Erythroblast (primary cell): Measurements from ENCODE around the gene PLCB3.

Experiments
- GATA1 ChIP-seq: IDR thresholded peaks from 2 replicates; pipeline ENCODE4 v1.6.1; 2011; ENCODE audit warnings: low read depth, mild to moderate bottlenecking, control low read depth, low read length, moderate library complexity
- POLR2A ChIP-seq: IDR thresholded peaks from 2 replicates; pipeline ENCODE4 v1.6.1; 2011; ENCODE audit warnings: mild to moderate bottlenecking, low read length

DNA sequence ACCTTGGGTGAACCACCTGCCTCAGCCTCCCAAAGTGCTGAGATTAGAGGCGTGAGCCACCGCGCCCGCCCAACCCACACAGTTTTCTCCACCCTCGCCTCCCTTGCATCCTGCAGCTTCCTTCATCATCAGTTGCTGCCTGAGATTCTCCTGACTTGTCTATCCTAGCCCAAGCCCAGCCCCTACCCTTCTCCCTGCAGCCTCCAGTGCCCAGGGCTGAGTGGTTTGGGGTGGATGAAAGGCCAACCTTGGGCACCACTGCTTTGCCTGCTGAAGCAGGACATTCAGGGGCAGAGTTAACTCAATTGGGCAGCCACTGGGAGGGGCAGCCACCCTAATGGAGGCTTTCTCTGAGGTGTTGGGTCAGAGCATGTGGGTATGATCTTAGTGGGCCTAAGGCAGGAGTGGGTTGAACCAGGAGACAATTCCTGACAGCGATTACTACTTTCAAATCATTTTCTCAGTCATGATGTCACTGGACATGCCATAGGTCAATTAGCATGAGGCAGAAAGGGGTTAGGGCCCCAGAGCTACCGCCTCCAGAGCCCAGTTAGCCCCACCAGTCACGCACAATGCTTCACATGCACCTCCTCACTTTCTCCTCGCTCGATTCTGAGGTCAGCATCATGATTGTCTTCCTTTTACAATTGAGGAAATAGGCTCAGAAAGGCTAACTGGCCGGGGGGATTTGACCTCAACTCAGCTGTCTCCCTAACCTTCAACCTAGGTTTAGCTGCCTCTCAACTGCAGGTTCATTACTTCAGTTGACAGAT lies 11.5 kb upstream of the PLCB3 start:
- TF ChIP-seq POLR2A (no peak), GATA1 (no peak)
